ENCODE data around the gene RTCA. TPM values are rescaled to one million over a fixed set of nuclear protein-coding genes. Genes with fewer than 3 reads are reported as not detected.

The RTCA gene
- total RNA-seq, 2 donors from 2014 or later, result 10.2 to 18.7 TPM

DNA sequence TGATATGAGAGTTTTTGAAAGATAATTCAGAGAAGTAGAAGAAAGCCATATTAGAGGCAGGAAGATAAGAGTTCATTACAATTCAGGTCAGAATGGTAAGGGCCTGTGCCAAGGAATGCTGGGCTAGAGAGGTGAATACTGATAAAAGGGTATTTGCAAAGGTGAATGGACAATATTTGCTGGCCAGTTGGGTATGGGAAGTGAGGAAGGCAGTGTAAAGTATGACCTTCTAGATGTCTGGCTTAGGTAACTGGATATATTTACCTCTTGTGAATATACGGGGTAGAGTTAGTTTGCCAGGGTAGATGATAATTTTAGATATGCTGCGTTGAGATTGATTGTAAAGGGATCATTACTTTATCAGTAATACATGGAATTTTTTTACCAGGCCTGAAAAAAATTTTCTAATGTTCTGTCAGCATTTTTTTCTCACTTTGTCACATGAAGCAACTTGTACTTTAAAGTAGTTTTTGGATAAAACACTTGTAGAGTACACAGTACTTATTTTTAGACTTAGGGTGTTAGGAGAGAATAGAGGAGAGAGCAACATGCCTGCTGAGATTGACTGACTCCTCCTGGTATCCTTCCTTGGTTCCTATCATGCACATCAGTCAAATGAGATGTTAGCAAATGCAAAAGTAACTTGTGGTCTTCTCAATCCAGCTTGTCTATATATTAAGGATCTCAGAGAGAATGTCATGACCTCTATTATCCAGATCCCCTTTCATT lies 14.1 kb downstream of the RTCA start:
- no peak overlapping the region for H3K27ac ChIP-seq
- ATAC-seq (peak; percentile 48), DNase-seq (peak in 2 of 4 donors; percentile 18 to 31)
- no peaks in the 10 kb centered on the region for H3K27me3 ChIP-seq
- TF ChIP-seq, protein P1, sequence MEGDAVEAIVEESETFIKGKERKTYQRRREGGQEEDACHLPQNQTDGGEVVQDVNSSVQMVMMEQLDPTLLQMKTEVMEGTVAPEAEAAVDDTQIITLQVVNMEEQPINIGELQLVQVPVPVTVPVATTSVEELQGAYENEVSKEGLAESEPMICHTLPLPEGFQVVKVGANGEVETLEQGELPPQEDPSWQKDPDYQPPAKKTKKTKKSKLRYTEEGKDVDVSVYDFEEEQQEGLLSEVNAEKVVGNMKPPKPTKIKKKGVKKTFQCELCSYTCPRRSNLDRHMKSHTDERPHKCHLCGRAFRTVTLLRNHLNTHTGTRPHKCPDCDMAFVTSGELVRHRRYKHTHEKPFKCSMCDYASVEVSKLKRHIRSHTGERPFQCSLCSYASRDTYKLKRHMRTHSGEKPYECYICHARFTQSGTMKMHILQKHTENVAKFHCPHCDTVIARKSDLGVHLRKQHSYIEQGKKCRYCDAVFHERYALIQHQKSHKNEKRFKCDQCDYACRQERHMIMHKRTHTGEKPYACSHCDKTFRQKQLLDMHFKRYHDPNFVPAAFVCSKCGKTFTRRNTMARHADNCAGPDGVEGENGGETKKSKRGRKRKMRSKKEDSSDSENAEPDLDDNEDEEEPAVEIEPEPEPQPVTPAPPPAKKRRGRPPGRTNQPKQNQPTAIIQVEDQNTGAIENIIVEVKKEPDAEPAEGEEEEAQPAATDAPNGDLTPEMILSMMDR (IDR thresholded peaks at IDR 0.05), result no peak
- TF ChIP-seq POLR2A (IDR thresholded peaks at IDR 0.05), result no peak
- intact Hi-C loops (cut with DNase I), result loop anchor here (10.0 kb wide), 1 partner anchor 145 kb away; the partner anchor contains the start of genes SASS6 and TRMT13
- WGBS, 2 donors, result 30 to 62% methylated on average over 2 of the region's 2 CpGs
- H3K9me3 ChIP-seq, result no peaks in the 10 kb centered on the region
- peaks cover 7% of the 10 kb centered on the region for H3K4me1 ChIP-seq
- peaks cover 12 to 28% of the 10 kb centered on the region in 2 donors for H3K36me3 ChIP-seq (replicated peaks in 1 of 2; ENCODE audit: insufficient read depth in 1 of 2, low read depth in 2 of 2)
- no peak overlapping the region for H3K4me3 ChIP-seq

DNA sequence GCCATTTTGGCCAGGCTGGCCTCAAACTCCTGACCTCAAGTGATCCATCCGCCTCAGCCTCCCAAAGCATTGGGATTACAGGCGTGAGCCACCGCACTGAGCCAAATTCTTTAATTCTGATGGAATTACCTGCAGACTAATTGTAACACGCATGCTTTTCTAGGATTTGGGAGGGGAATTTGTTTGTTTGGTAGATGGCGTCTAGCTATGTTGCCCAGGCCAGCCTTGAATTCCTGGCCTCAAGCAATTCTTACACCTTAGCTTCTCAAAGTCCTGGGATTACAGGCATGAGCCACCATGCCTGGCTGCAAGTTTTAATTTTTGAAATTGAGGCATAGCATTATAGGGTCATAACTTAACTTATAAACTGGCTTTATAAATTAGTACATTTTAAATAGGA lies 18.6 kb downstream of the RTCA start:
- DNase-seq, result no peak
- no peaks in the 10 kb centered on the region for H3K27me3 ChIP-seq
- H3K4me3 ChIP-seq, result no peak overlapping the region
- peaks cover 4 to 18% of the 10 kb centered on the region in 2 donors for H3K36me3 ChIP-seq (replicated peaks in 1 of 2; ENCODE audit: insufficient read depth in 1 of 2, low read depth in 2 of 2)
- intact Hi-C loops (cut with DNase I), result no loop called here
- no peak overlapping the region for H3K27ac ChIP-seq
- H3K4me1 ChIP-seq, result peaks cover 1% of the 10 kb centered on the region
- no peaks in the 10 kb centered on the region for H3K9me3 ChIP-seq
- 93 to 98% methylated on average over 5 of the region's 5 CpGs for WGBS, 2 donors
- ATAC-seq, result no peak
- TF ChIP-seq, protein P1 (IDR thresholded peaks at IDR 0.05), result no peak
- TF ChIP-seq POLR2A (IDR thresholded peaks at IDR 0.05), result no peak

DNA sequence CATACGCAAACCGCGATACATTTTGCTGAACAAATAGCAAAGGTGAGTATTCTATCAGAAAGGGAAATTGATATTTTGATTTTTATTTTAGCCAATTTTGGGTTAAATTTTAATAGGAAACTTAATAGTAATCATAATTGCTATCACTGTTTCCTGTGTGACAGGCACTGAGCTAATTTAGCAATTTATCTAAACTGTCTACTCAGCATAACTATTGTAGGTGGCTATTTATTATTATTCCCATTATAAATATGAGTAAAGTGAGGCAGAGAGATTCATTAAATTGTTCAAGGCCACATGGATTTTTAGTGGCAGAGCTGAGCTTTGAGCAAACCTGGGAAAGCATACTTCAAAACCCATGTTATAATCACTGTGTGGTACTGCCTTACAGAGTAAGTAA lies 21.1 kb downstream of the RTCA start:
- DNase-seq (no peak), ATAC-seq (no peak)
- Histone ChIP-seq H3K27ac (no peak overlapping the region), H3K27me3 (no peaks in the 10 kb centered on the region), H3K4me1 (no peaks in the 10 kb centered on the region), H3K36me3 (replicated peaks in 1 of 2; ENCODE audit: insufficient read depth in 1 of 2, low read depth in 2 of 2) (peaks cover 10 to 23% of the 10 kb centered on the region in 2 donors), H3K9me3 (no peaks in the 10 kb centered on the region), H3K4me3 (no peak overlapping the region)
- TF ChIP-seq, protein P1 (IDR thresholded peaks at IDR 0.05), result no peak
- TF ChIP-seq POLR2A (IDR thresholded peaks at IDR 0.05), result no peak
- intact Hi-C loops (cut with DNase I), result no loop called here
- WGBS, 2 donors, result 96 to 97% methylated on average over 3 of the region's 3 CpGs

DNA sequence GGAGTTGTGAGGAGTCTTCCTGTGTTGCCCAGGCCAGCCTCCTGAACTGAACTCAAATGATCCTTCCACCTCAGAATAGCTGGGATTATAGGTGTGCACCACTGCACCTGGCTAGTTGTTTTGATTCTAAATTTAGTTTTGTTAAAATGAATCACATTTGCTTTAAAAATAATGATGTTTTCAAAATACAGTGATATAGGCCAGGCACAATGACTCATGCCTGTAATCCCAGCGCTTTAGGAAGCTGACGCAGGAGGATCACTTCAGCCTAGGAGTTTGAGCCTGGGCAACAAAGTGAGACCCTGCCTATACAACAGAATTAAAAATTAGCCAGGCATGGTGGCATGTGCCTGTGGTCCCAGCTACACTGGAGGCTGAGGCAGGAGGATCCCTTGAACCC lies 24.3 kb downstream of the RTCA start:
- H3K27ac ChIP-seq, result no peak overlapping the region
- H3K36me3 ChIP-seq (replicated peaks in 1 of 2; ENCODE audit: insufficient read depth in 1 of 2, low read depth in 2 of 2), result peaks cover 10 to 17% of the 10 kb centered on the region in 2 donors
- TF ChIP-seq, protein P1 (IDR thresholded peaks at IDR 0.05), result no peak
- no peak for TF ChIP-seq POLR2A (IDR thresholded peaks at IDR 0.05)
- no peaks in the 10 kb centered on the region for H3K27me3 ChIP-seq
- no peaks in the 10 kb centered on the region for H3K4me1 ChIP-seq
- ATAC-seq, result no peak
- no peaks in the 10 kb centered on the region for H3K9me3 ChIP-seq
- WGBS, 2 donors, result 95 to 100% methylated on average over 2 of the region's 2 CpGs
- no peak for DNase-seq
- no peak overlapping the region for H3K4me3 ChIP-seq
- intact Hi-C loops (cut with DNase I), result no loop called here

DNA sequence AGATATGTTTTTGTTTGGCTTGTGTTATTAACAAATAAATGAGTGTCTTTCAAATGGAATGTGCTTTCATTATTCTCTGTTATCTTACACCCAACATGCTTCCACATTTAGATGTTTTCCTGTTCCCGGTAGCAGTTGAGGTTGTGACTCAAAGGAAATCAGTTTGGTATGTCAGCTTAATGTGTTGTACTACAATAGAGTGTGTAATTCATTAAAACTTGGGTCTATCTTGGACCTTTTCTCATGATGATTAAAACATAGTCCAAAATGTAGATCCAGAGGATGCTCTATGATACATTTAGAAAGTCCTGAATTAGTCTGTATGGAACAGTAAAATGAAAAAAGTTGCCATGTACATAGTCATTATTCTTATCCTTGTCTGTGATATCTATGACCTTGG lies 26.7 kb downstream of the RTCA start:
- H3K4me1 ChIP-seq, result no peaks in the 10 kb centered on the region
- peaks cover 6 to 10% of the 10 kb centered on the region in 2 donors for H3K36me3 ChIP-seq (replicated peaks in 1 of 2; ENCODE audit: insufficient read depth in 1 of 2, low read depth in 2 of 2)
- H3K27ac ChIP-seq, result no peak overlapping the region
- no peaks in the 10 kb centered on the region for H3K27me3 ChIP-seq
- no peak for TF ChIP-seq POLR2A (IDR thresholded peaks at IDR 0.05)
- TF ChIP-seq, protein P1 (IDR thresholded peaks at IDR 0.05), result no peak
- ATAC-seq, result no peak
- H3K9me3 ChIP-seq, result no peaks in the 10 kb centered on the region
- no peak overlapping the region for H3K4me3 ChIP-seq
- WGBS, 2 donors, result 36 to 57% methylated on average over 1 of the region's 1 CpG
- intact Hi-C loops (cut with DNase I), result no loop called here
- no peak for DNase-seq
